Activated naive CD4-positive, alpha-beta T cell treated with anti-CD3 and anti-CD28 coated beads, Interleukin-2, amount 10 ng/mL, durations not matched to agents 7 days and 5 days (primary cell): ENCODE measurements around the gene DFFB.

ENCODE experiments used
- CTCF ChIA-PET: fragments of 350-600 bp; sonication (Branson Sonifier 250); formaldehyde crosslinking; loops from one replicate; lab custom pipeline; 2021; ENCODE audit warnings: antibody characterized with exemption; lab: Charles Lee
- DNase-seq: peaks from one replicate; pipeline ENCODE4 v3.0.0-alpha.2; 2020
- H3K27ac Mint-ChIP-seq: one replicate; pipeline ENCODE4 v1.8.0; 2021; ENCODE audit warnings: mild to moderate bottlenecking, moderate library complexity, mixed read lengths
- H3K27me3 Mint-ChIP-seq: one replicate; pipeline ENCODE4 v1.8.0; 2021; ENCODE audit warnings: mild to moderate bottlenecking, mixed read lengths
- H3K36me3 Mint-ChIP-seq: one replicate; pipeline ENCODE4 v1.8.0; 2021; ENCODE audit warnings: mixed read lengths
- H3K4me1 Mint-ChIP-seq: one replicate; pipeline ENCODE4 v1.8.0; 2021; ENCODE audit warnings: mixed read lengths
- H3K4me3 Mint-ChIP-seq: one replicate; pipeline ENCODE4 v1.8.0; 2021; ENCODE audit warnings: mild to moderate bottlenecking, moderate library complexity, mixed read lengths
- H3K9me3 Mint-ChIP-seq: one replicate; pipeline ENCODE4 v1.8.0; 2021; ENCODE audit warnings: mixed read lengths

Gene DFFB

DNA sequence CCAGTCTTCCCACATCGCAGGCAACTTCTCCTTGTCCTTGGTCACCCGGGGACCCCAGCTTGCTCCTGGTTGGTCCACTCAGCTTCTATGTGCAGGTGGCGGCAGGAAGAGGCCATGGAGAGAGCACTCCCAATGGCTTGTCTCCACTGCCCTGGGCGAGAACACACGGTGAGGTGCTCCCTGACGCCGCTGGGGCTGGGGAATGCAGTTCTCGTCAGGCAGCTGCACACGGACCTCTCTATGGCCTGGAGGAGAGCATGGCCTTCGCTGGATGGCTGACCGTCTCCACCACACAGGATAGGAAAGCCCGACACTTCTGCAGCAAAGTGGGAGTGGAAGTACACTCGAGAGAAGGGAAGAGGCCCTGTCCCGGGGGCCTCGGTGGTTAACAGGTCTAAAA, 31.0 kb downstream of the DFFB start:
- Mint-ChIP-seq H3K9me3 (no peaks in the 10 kb centered on the region), H3K4me1 (peaks cover 19% of the 10 kb centered on the region), H3K4me3 (no peak overlapping the region), H3K36me3 (peaks cover 35% of the 10 kb centered on the region), H3K27me3 (no peaks in the 10 kb centered on the region), H3K27ac (no peak overlapping the region)
- CTCF ChIA-PET = no interaction called here
- no peak for DNase-seq

DNA sequence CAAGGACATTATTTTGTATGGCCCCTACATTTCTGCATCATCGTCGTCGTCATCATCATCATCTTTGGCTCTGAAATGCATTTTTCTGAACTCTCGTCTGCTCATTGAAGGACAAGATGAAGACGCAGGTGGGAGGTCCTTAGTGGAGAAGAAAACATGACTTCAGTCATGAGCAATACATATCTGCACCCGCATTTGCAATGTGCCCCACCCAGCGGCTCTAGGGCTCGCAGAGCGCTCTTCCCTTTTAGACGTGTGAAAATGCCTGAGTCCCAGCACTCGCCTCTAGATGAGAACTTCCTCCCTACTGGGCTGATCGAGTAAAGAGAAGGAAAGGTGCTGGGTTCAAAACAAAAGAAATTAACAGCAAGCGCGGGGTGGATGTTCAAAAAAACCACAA, 32.7 kb downstream of the DFFB start:
- H3K36me3 Mint-ChIP-seq = peaks cover 34% of the 10 kb centered on the region
- H3K27ac Mint-ChIP-seq = peak overlapping the region; percentile 83
- H3K27me3 Mint-ChIP-seq = no peaks in the 10 kb centered on the region
- no peak overlapping the region for H3K4me3 Mint-ChIP-seq
- peaks cover 19% of the 10 kb centered on the region for H3K4me1 Mint-ChIP-seq
- no peak for DNase-seq
- no peaks in the 10 kb centered on the region for H3K9me3 Mint-ChIP-seq
- CTCF ChIA-PET = no interaction called here

DNA sequence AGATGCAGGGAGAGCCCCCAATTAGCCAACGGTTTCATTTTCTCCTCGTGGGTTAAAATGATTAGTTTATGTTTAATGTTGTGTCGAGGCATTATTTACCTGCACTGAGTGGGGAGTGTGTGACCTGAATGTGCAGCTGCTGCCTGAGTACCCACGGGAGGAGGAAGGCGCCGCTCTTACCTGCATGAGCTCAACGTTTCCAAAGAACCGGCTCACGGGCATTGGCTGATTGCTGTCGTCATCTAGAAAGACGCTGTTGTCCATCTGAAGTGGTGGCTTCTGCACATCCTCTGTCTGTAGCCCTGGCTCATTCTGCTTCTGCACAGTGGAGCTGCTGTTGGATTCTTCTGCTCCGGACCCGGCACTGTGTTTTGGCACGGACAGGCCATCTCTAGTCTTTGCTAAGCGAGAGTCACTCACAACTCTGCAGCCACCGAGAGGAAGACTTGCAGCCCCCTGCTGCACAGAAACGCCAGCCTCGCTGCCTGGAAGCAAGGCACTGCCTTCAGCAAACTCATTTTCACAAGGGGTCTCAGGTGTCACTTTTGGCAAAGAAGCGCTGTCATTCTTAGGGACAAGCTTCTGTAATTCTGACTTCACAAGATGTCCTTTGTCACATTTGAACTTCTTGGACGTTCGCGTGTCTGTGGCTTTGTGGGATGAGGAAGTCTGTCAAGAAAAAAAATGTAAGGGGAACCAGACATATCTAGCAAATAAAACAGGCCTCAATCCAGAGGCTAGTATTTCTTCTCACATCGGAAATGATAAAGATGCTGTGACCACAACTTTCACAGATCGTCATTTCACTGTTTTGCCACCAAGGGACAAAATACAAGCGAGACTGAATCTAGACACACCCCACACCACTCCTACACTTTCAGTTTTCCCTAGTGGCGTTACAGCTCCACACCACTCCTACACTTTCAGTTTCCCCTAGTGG, 33.4 kb downstream of the DFFB start:
- Mint-ChIP-seq H3K27me3 (no peaks in the 10 kb centered on the region), H3K4me3 (no peak overlapping the region), H3K4me1 (peaks cover 19% of the 10 kb centered on the region), H3K9me3 (no peaks in the 10 kb centered on the region), H3K27ac (peak overlapping the region; percentile 83), H3K36me3 (peaks cover 35% of the 10 kb centered on the region)
- no peak for DNase-seq
- CTCF ChIA-PET = interaction anchor here (0.6 kb wide), 1 partner anchor 9 kb away, joined by 3 read pairs; the partner anchor contains the start of gene C1orf174

DNA sequence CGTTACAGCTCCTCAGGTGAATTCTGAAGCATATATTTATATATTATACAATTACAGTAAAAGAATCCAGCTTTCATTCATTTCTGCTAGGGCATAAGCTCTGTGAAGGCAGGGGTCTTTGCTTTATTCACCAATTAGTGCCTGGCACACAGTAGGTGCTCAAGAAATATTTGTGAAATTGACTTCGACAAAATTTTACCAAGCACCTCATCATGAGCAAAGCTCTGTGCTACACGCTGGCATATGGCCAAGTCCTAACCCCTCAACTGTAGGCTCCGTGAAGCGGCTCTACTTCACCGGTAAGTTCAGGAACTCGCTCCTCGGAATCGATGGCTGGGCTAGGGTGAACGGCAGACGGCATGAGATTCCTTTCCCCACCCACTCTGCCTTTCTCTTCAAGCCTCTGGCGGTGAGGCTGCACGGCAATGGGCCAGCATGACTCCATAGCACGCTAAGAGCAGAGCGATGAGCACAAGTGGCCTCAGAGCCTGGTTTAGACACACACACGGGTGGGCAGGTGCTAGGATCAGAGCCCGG, 34.1 kb downstream of the DFFB start:
- H3K9me3 Mint-ChIP-seq = no peaks in the 10 kb centered on the region
- H3K4me1 Mint-ChIP-seq = peaks cover 21% of the 10 kb centered on the region
- H3K27ac Mint-ChIP-seq = peak overlapping the region; percentile 68
- H3K27me3 Mint-ChIP-seq = no peaks in the 10 kb centered on the region
- no peak for DNase-seq
- H3K36me3 Mint-ChIP-seq = peaks cover 38% of the 10 kb centered on the region
- CTCF ChIA-PET = interaction anchor here (0.6 kb wide), 1 partner anchor 8 kb away, joined by 3 read pairs; the partner anchor contains the start of gene C1orf174
- H3K4me3 Mint-ChIP-seq = no peak overlapping the region

DNA sequence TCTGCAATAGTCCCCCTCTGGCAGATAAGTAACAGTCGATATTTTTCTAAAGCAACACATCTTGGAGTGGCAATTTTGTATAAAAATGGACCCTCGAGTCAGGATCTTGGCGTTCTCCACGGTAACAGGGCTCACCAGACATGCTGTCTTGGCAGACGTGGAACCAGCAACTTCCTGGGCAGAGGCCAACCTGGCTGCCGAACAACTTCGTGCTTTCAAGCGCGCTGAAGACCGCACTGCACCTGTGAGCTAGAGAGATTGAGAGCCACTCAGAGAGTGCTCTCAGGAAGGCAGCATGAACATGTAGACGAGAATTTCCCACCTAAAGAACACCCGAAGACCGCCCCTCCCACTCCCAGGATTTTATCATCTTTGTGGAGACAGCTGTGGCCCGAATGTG, 35.5 kb downstream of the DFFB start:
- H3K9me3 Mint-ChIP-seq = peaks cover 5% of the 10 kb centered on the region
- H3K27ac Mint-ChIP-seq = no peak overlapping the region
- no peaks in the 10 kb centered on the region for H3K27me3 Mint-ChIP-seq
- peaks cover 40% of the 10 kb centered on the region for H3K36me3 Mint-ChIP-seq
- no peak for DNase-seq
- no peak overlapping the region for H3K4me3 Mint-ChIP-seq
- CTCF ChIA-PET = no interaction called here
- peaks cover 29% of the 10 kb centered on the region for H3K4me1 Mint-ChIP-seq

DNA sequence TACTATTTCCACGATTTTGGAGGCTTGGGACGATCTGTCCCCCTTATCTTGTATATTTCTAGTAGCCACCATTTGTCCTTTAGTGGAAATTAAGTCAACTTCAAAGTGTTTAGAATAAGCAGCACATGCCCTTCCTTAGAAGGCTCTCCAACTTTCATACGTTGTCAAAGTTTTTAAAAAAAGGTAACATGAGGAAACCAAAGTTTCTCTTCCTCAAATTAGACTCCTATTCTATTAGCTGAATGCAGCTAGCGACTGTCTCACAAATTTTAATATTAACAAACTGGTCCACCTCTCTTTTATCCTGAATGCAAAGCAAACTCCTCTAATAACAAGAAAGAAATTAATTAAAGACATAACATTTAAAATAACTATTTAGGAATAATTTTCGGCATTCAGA, 35.9 kb downstream of the DFFB start:
- no peak overlapping the region for H3K27ac Mint-ChIP-seq
- H3K36me3 Mint-ChIP-seq = peaks cover 41% of the 10 kb centered on the region
- peaks cover 30% of the 10 kb centered on the region for H3K4me1 Mint-ChIP-seq
- H3K27me3 Mint-ChIP-seq = no peaks in the 10 kb centered on the region
- DNase-seq = no peak
- CTCF ChIA-PET = no interaction called here
- H3K4me3 Mint-ChIP-seq = no peak overlapping the region
- peaks cover 8% of the 10 kb centered on the region for H3K9me3 Mint-ChIP-seq

DNA sequence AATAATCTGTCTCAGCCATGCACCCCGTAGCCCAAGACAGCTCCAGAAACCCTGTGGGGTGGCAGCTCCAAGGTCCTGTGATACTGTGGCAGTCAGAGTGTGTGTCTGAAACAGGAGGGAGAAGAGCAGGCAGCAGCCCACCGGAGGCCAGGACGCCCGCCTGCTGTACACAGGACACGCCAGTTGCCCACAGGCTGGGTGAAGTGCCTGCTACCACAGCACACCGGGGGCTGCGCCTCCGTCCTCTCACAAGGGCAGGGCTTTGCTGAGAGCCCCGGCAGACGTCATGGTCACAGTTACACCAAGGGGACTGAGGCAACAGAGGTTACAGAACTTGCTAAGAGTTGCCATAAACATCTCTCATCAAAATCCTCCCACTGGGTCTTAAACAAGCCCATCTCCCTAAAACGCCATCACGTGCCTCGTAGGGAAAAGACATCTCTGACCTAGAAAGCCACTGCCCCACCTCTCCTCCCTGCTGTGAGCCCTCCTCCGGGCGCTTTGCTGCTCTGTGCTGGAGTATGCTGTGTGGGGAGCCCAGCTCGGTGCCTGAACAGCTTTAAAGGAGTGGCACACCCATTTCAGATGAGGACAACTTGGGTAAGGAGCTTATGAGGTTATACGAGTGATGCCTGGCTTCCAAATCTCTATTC, 37.5 kb downstream of the DFFB start:
- peaks cover 12% of the 10 kb centered on the region for H3K9me3 Mint-ChIP-seq
- no peak overlapping the region for H3K4me3 Mint-ChIP-seq
- no peaks in the 10 kb centered on the region for H3K27me3 Mint-ChIP-seq
- H3K4me1 Mint-ChIP-seq = peaks cover 42% of the 10 kb centered on the region
- H3K36me3 Mint-ChIP-seq = peaks cover 43% of the 10 kb centered on the region
- CTCF ChIA-PET = interaction anchor here (2.3 kb wide), 1 partner anchor 37 kb away, joined by 6 read pairs; the partner anchor contains the start of gene DFFB
- H3K27ac Mint-ChIP-seq = no peak overlapping the region
- DNase-seq = no peak

DNA sequence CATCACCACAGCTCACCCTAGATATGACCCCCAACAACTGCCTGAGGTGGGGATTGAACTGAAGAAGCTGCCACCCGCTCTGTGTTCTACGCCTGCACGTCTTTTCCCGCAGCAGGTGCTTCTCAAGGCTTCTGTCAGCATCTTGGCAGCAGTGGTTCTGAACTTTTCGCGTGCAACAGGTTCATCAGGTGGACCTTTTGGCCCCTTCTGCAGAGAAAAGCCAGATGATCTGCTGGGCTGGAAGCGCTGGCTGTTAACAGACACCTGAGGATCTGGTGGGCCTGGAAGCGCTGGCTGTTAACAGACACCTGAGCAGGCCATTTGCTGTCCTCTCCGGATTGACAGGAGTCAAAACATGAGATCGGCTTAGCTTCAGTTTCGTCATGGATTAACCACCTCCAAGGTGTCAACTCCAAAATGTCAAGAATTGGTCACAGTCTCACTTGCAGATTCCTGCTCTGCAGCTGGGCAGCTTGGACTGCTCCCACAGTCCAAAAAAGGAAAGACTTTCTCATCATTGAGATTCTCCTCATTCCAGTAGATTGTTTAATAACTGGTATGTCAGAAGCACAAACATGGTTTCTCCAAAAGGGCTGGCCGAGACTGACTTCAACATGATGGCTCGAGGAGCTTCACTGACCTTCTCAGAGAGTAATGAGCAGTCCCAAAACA, 38.1 kb downstream of the DFFB start:
- Mint-ChIP-seq H3K36me3 (peaks cover 39% of the 10 kb centered on the region), H3K9me3 (peaks cover 12% of the 10 kb centered on the region), H3K4me3 (no peak overlapping the region), H3K4me1 (peaks cover 38% of the 10 kb centered on the region), H3K27me3 (no peaks in the 10 kb centered on the region), H3K27ac (no peak overlapping the region)
- DNase-seq = no peak
- CTCF ChIA-PET = interaction anchor here (2.3 kb wide), 1 partner anchor 37 kb away, joined by 6 read pairs; the partner anchor contains the start of gene DFFB

DNA sequence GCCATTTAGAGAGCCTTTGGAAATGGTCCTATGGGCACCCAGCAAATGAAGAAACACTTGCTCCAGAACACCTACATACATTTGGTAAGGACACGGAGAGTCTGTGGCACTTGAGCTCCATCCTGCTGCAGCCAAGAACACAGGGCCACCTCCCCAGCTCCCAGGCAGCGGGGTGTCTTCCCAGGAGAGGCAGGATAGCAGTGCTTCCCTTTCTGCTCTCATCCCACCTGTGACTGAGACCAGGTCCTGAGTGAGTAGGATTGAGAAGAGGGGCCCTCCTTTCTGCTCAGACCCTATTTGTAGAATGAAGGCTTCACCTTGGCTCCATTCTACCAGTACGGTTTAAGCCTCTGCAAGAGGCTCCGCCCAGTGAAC, 38.7 kb downstream of the DFFB start:
- Mint-ChIP-seq H3K9me3 (peaks cover 12% of the 10 kb centered on the region), H3K36me3 (peaks cover 34% of the 10 kb centered on the region), H3K27me3 (no peaks in the 10 kb centered on the region), H3K27ac (no peak overlapping the region), H3K4me3 (no peak overlapping the region), H3K4me1 (peaks cover 38% of the 10 kb centered on the region)
- no peak for DNase-seq
- CTCF ChIA-PET = interaction anchor here (2.3 kb wide), 1 partner anchor 38 kb away, joined by 6 read pairs; the partner anchor contains the start of gene DFFB

DNA sequence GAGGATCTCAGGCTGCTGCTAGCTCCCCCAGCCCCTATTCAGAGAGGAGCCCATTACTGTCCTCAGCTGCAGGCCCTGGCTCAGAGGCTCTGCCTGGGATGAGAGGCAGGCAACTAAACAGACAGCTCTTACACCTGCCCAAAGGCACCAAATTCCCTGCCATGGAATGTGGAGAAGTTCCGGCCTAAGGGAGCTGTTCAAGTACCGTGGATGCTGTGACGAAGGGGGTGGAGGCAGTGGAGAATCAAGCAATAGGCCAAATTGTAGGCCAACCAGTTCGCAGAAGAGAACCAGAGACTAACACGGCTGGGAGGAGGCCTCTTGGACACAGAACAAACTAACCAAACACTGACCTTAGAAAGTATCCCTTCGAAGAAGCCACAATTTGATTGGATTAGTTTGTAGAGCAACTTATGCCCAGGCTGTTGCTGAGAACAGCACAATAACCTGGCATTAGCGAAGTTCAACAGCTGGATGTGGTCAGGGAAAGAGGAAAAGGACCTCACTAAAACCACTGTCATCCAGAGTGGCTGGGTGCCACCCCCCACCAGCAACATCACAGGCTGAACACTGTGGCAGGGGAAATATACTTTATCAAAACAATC, 39.2 kb downstream of the DFFB start:
- CTCF ChIA-PET = interaction anchor here (2.3 kb wide), 1 partner anchor 38 kb away, joined by 6 read pairs; the partner anchor contains the start of gene DFFB
- Mint-ChIP-seq H3K36me3 (peaks cover 33% of the 10 kb centered on the region), H3K4me3 (no peak overlapping the region), H3K4me1 (peaks cover 37% of the 10 kb centered on the region), H3K27ac (no peak overlapping the region), H3K9me3 (peaks cover 12% of the 10 kb centered on the region), H3K27me3 (no peaks in the 10 kb centered on the region)
- no peak for DNase-seq

DNA sequence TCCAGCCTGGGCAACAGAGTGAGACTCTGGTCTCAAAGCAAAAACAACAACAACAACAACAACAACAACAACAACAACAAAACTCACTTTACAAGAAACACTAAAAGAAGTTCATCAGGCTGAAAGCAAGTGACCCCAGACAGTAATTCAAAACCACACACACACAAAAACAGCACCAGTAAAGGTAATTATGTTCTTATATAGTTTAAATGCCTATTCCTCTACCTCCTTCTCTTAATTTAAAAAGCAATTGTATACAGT, 41.1 kb downstream of the DFFB start:
- Mint-ChIP-seq H3K27me3 (no peaks in the 10 kb centered on the region), H3K27ac (peak overlapping the region; percentile 99), H3K9me3 (peaks cover 12% of the 10 kb centered on the region), H3K36me3 (peaks cover 29% of the 10 kb centered on the region), H3K4me1 (peaks cover 55% of the 10 kb centered on the region), H3K4me3 (peak overlapping the region; percentile 94)
- CTCF ChIA-PET = interaction anchor here (1.9 kb wide), 1 partner anchor 40 kb away, joined by 5 read pairs; no protein-coding TSS in a partner anchor
- DNase-seq = no peak

DNA sequence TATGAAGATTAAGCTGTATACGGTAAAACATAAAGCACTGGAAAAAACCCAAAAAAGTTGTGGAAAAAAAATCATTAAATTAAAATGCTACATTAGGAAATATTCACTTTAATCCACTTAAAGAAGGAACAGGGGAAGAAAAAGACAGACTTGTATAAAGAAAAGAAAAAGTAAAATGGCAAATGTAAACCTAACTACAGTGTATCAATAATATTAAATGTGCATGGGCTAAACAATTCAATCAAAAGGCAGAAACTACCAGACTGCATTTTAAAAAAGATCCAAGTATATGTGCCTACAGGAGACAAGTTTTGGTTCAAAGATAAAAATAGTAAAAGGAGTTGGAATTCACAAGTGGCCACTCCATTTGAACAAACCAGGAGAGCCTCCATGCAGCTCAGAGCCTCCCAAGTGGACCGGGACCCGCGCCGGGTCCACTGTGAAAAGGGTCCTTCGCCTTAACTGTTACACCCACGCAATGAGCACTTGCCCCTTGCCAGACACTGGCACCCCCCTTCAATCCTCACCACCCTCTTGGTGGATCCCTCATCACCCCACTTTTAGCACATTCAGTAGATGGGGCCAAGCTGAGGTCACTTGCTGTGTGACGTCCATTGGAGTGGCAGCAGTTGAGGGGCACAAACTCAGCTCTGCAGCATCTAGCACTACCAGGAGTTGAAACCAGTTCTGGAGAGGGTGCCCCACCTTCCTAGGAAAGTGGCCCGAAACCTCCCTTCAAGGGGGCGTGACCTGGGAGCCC, 41.9 kb downstream of the DFFB start:
- DNase-seq = no peak
- H3K27me3 Mint-ChIP-seq = no peaks in the 10 kb centered on the region
- H3K4me3 Mint-ChIP-seq = peak overlapping the region; percentile 94
- H3K4me1 Mint-ChIP-seq = peaks cover 60% of the 10 kb centered on the region
- peak overlapping the region; percentile 99 for H3K27ac Mint-ChIP-seq
- peaks cover 12% of the 10 kb centered on the region for H3K9me3 Mint-ChIP-seq
- CTCF ChIA-PET = interaction anchor here (1.2 to 1.9 kb wide), 3 partner anchors 8 to 42 kb away, joined by 3 to 5 read pairs (median 5); partner anchors contain the start of genes CEP104 and DFFB
- peaks cover 29% of the 10 kb centered on the region for H3K36me3 Mint-ChIP-seq

DNA sequence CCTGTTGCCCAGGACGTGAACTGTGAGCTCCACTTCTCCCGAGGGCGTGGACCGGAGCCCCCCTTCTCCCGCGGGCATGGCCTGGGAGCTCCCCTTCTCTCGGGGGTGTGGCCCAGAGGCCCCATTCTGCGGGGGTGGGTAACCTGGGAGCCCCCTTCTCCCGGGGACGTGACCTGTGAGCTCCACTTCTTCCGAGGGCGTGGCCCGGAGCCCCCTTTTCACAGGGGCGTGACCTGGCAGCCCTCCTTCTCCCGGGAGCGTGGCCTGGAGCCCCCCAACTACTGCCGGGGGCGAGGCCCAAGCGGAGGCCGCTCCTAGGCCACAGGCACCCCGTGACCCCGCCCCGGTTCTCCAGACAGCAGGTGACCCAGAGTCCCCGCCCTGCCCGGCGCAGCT, 42.5 kb downstream of the DFFB start:
- H3K27me3 Mint-ChIP-seq = no peaks in the 10 kb centered on the region
- H3K36me3 Mint-ChIP-seq = peaks cover 29% of the 10 kb centered on the region
- H3K4me1 Mint-ChIP-seq = peaks cover 64% of the 10 kb centered on the region

More for the DNA sequence above, 42.5 kb downstream of the DFFB start:
- Mint-ChIP-seq H3K4me3 (peak overlapping the region; percentile 94), H3K27ac (peak overlapping the region; percentile 99), H3K9me3 (peaks cover 12% of the 10 kb centered on the region)
- CTCF ChIA-PET = interaction anchor here (0.7 to 1.9 kb wide), 4 partner anchors 9 to 132 kb away, joined by 3 to 5 read pairs (median 4); partner anchors contain the start of genes CEP104 and DFFB
- no peak for DNase-seq
